Measurements from ENCODE around the gene ATP6AP2.
"Not testable (repeated sequence)": the region's sequence is repeated elsewhere in the genome, so short reads cannot be mapped to it uniquely, and the experiment has no call there.

ATP6AP2 gene

DNA sequence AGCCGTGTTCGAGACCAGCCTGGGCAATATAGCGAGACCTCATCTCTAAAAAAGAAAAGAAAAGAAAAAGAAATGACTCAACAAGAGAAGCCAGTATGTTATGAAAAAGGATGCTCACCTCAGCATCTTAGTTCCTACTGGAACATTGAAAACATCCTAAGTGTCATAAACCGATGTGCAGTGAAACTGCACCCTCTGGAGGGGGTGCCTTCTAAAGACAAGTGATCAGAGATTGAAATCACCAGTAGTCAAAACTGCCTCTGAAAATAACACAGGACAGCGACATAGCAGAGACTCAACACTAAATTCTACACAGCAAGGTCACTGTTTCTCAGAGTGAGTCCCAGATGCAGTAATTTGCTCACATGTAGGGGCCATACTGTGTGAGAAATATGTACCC is 28.0 kb upstream of the ATP6AP2 start:
- POLR2A ChIA-PET = no interaction called here
- H3K4me3 ChIP-seq (ENCODE audit: low read depth, low read length) = no peak overlapping the region
- CTCF ChIA-PET = interaction anchor here (4.5 kb wide), 1 partner anchor 8 kb away, joined by 15 read pairs; no protein-coding TSS in a partner anchor
- TF ChIP-seq, protein P1, sequence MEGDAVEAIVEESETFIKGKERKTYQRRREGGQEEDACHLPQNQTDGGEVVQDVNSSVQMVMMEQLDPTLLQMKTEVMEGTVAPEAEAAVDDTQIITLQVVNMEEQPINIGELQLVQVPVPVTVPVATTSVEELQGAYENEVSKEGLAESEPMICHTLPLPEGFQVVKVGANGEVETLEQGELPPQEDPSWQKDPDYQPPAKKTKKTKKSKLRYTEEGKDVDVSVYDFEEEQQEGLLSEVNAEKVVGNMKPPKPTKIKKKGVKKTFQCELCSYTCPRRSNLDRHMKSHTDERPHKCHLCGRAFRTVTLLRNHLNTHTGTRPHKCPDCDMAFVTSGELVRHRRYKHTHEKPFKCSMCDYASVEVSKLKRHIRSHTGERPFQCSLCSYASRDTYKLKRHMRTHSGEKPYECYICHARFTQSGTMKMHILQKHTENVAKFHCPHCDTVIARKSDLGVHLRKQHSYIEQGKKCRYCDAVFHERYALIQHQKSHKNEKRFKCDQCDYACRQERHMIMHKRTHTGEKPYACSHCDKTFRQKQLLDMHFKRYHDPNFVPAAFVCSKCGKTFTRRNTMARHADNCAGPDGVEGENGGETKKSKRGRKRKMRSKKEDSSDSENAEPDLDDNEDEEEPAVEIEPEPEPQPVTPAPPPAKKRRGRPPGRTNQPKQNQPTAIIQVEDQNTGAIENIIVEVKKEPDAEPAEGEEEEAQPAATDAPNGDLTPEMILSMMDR (IDR thresholded peaks at IDR 0.05; ENCODE audit: insufficient read depth, low read length, missing control alignments) = no peak
- no peak for DNase-seq (ENCODE audit: low read depth, low spot score)

DNA sequence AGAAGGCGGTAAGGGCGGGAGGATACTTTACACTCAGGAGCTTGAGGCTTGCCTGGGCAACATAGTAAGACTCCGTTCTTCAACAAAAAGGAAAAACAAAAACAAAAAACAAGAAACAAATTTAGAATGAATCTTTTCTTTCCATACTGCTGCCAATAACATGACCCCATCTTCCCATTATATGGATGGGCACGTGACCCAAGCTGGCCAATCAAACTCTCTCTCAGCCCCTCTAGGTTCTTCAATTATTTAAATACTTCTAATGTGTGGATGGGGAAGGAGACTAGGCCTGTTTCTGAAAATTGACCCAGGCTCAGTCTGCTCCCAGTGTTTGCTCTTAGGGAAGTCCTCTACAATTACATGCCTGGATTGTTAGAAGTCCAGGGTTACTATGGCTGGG is 22.2 kb upstream of the ATP6AP2 start:
- no peak overlapping the region for H3K4me3 ChIP-seq (ENCODE audit: low read depth, low read length)
- TF ChIP-seq, protein P1 (IDR thresholded peaks at IDR 0.05; ENCODE audit: insufficient read depth, low read length, missing control alignments) = no peak
- no peak for DNase-seq (ENCODE audit: low read depth, low spot score)
- POLR2A ChIA-PET = no interaction called here
- CTCF ChIA-PET = interaction anchor here (1.6 kb wide), 1 partner anchor 15 kb away, joined by 5 read pairs; no protein-coding TSS in a partner anchor

DNA sequence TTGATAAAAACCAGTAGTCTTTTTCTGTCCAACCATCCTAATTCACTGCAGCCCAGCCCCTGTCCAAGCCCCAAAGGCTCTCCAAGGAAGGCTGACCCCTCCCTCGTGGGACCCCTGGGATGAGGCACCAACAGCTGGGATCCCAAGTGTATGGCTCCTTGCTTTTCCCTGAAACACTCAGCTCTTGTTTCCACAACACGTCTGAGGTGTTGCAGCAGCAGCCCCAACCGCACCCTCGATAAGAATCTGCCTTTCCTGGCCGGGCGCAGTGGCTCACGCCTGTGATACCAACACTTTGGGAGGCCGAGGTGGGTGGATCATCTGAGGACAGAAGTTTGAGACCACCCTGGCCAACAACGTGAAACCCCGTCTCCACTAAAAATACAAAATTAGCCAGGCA is 17.0 kb upstream of the ATP6AP2 start:
- TF ChIP-seq, protein P1 (IDR thresholded peaks at IDR 0.05; ENCODE audit: insufficient read depth, low read length, missing control alignments) = no peak
- ChIA-PET POLR2A (no interaction called here), CTCF (no interaction called here)
- H3K4me3 ChIP-seq (ENCODE audit: low read depth, low read length) = no peak overlapping the region
- DNase-seq (ENCODE audit: low read depth, low spot score) = no peak

DNA sequence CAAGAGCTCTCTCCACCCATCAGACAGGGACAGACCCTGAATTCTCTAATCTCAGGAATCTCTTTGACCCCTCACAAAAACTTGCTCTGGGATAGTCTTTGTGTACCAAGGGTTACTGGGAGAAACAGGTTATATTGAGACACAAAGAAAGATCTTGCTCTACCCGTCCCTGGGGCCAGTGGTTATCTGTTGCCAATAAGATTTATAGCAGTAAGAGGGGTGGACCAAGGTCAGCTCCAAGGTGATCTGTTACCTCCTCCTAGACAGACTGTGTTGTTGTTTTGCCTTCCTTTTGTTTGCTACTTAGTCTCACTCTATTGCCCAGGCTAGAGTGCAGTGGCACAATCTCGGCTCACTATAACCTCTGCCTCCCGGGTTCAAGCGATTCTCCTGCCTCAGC is 16.3 kb upstream of the ATP6AP2 start:
- POLR2A ChIA-PET = no interaction called here
- CTCF ChIA-PET = interaction anchor here (1.1 kb wide), 1 partner anchor 19 kb away, joined by 3 read pairs; no protein-coding TSS in a partner anchor
- DNase-seq (ENCODE audit: low read depth, low spot score) = no peak
- no peak overlapping the region for H3K4me3 ChIP-seq (ENCODE audit: low read depth, low read length)
- TF ChIP-seq, protein P1 (IDR thresholded peaks at IDR 0.05; ENCODE audit: insufficient read depth, low read length, missing control alignments) = no peak

DNA sequence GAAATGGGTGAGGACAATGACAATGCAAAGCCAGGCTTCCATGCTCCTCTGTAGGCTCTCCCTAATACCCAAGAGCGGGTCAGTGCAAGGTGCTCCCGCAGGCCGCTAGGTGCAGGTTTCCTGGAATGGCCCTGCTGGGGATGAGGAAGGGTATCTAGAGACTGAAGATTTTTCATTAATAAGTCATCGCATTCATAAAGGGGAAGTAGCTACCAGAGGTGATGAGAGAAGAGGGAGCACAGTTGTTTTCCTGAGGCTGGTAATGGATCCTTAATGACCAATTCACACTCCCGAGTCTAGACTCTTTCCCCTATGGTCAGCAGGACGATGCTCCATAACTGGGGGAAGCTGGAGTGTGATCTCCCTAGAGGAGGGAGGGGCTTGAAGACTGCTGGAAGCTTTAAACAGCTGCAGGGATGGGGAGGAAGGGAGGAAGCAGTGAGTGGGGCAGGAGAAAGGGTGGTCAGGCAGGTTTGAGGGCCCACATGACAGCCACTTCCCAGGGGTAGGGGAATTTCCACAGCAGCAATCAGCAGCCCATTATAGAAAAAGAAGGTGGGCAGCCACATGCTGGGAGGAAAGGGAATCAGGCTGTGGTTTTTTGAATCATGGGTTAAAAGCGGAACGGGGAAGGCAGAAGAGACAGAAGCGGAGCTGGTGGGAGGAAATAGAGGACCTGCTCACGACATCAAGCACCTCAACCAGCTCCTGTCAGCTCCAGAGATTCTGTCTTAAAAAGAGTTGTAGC is 10.2 kb upstream of the ATP6AP2 start:
- no peak overlapping the region for H3K4me3 ChIP-seq (ENCODE audit: low read depth, low read length)
- no peak for DNase-seq (ENCODE audit: low read depth, low spot score)
- ChIA-PET CTCF (no interaction called here), POLR2A (no interaction called here)
- TF ChIP-seq, protein P1 (IDR thresholded peaks at IDR 0.05; ENCODE audit: insufficient read depth, low read length, missing control alignments) = no peak

DNA sequence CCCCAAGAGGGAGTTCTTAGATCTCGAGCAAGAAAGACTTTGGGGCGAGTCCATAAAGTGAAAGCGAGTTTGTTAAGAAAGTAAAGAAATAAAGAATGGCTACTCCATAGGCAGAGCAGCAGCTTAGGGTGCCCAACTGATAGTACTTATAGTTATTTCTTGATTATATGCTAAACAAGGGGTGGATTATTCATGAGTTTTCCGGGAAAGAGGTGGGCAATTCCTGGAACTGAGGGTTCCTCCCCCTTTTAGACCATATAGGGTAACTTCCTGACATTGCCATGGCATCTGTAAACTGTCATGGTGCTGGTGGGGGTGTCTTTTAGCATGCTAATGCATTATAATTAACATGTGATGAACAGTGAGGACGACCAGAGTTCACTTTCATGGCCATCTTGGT is 9.6 kb upstream of the ATP6AP2 start:
- POLR2A ChIA-PET; H3K4me3 ChIP-seq (ENCODE audit: low read depth, low read length); DNase-seq (ENCODE audit: low read depth, low spot score): not testable (repeated sequence)
- CTCF ChIA-PET = interaction anchor here (1.3 kb wide), 1 partner anchor 27 kb away, joined by 3 read pairs; no protein-coding TSS in a partner anchor

DNA sequence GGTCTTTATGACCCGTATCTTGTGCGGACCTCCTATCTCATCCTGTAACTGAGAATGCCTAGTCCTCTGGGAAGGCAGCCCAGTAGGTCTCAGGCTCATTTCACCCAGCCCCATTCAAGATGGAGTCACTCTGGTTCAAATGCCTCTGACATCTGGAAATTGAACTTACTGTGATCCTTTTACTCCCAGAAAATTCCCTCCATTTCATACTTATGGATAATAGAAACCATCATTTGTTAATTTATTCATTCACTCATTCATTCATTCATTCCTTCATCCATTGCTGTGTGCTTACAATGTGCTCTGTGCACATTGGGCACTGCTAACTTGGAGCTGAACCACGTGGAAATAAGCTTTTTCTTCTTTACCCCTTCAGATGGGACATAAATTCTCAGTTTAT is 9.2 kb upstream of the ATP6AP2 start:
- DNase-seq (ENCODE audit: low read depth, low spot score) = no peak
- ChIA-PET POLR2A (no interaction called here), CTCF (interaction anchor here (1.3 kb wide), 1 partner anchor 27 kb away, joined by 3 read pairs; no protein-coding TSS in a partner anchor)
- H3K4me3 ChIP-seq (ENCODE audit: low read depth, low read length) = no peak overlapping the region
- TF ChIP-seq, protein P1 (IDR thresholded peaks at IDR 0.05; ENCODE audit: insufficient read depth, low read length, missing control alignments) = no peak
